SH-SY5Y (cell line): Measurements from ENCODE around the gene CELA1.

ENCODE experiments used
- GATA2 ChIP-seq: IDR thresholded peaks from 2 replicates; pipeline ENCODE4 v1.6.1; 2011; ENCODE audit warnings: mild to moderate bottlenecking, low read depth, low read length
- GATA3 ChIP-seq: IDR thresholded peaks from 2 replicates; pipeline ENCODE4 v1.6.1; 2011; ENCODE audit warnings: low read depth, mild to moderate bottlenecking, low read length, moderate library complexity

- TF ChIP-seq GATA2 = no peak
- no peak for TF ChIP-seq GATA3
These were observed 3.3 kb downstream of the CELA1 start for GRCh38 chr12:51343201-51343600.
